Kidney epithelial cell (primary cell): ENCODE data around the gene ADGRF3. TPM values are rescaled to one million over a fixed set of nuclear protein-coding genes. Genes with fewer than 3 reads are reported as not detected.

Experiments used
- DNase-seq: peaks from one replicate; pipeline ENCODE4 v3.0.0-alpha.2; 2010; ENCODE audit warnings: low read depth
- H3K27me3 ChIP-seq: 2 replicates; pipeline ENCODE4 v1.6.0; 2011; ENCODE audit warnings: low read length; ENCODE audit not compliant: control insufficient read depth, insufficient read depth
- H3K36me3 ChIP-seq: 2 replicates; pipeline ENCODE4 v1.5.1; 2011; ENCODE audit warnings: low read length; ENCODE audit not compliant: control insufficient read depth, insufficient read depth
- H3K4me3 ChIP-seq: 2 replicates; pipeline ENCODE4 v1.5.1; 2011; ENCODE audit warnings: low read depth, mild to moderate bottlenecking, control low read depth, low read length
- CTCF ChIP-seq: IDR thresholded peaks from 2 replicates; pipeline ENCODE4 v1.5.1; 2011; ENCODE audit warnings: mild to moderate bottlenecking, moderate library complexity, low read length, control low read depth, inconsistent platforms; ENCODE audit not compliant: insufficient read depth, poor library complexity, severe bottlenecking
- total RNA-seq: library from RNA; depleted of rRNA; stranded (reverse); fragments of >200 nt; gene quantifications from 2 replicates; pipeline ENCODE4 v1.2.3, GENCODE V29; 2015

ADGRF3 gene
- total RNA-seq, 1 donor from 2014 or later, result 0.08 TPM

GRCh38 chr2:26345545-26346453 lies 790 bp downstream of the ADGRF3 start, which contains the start of gene SELENOI:
TSS of gene SELENOI (plus strand) at chr2:26346143. CDS start at chr2:26346233, 90 bp downstream.
- no peak for TF ChIP-seq CTCF
- peak within 1 kb of the TSS; percentile 92 for H3K4me3 ChIP-seq
- DNase-seq, result peak; percentile 92
- no peaks in the 10 kb centered on the region for H3K36me3 ChIP-seq
- H3K27me3 ChIP-seq, result no peaks in the 10 kb centered on the region

- no peaks in the 10 kb centered on the region for H3K36me3 ChIP-seq
- H3K4me3 ChIP-seq, result peak overlapping the region; percentile 92
- no peaks in the 10 kb centered on the region for H3K27me3 ChIP-seq
- DNase-seq, result no peak
- no peak for TF ChIP-seq CTCF
These were observed 1.4 kb downstream of the ADGRF3 start for GRCh38 chr2:26345283-26345544.

- DNase-seq, result no peak
- Histone ChIP-seq H3K27me3 (no peaks in the 10 kb centered on the region), H3K36me3 (no peaks in the 10 kb centered on the region), H3K4me3 (peak overlapping the region; percentile 92)
- TF ChIP-seq CTCF, result no peak
These were observed 1.9 kb downstream of the ADGRF3 start for GRCh38 chr2:26344581-26345282.

- TF ChIP-seq CTCF, result no peak
- H3K36me3 ChIP-seq, result no peaks in the 10 kb centered on the region
- no peaks in the 10 kb centered on the region for H3K27me3 ChIP-seq
- DNase-seq, result no peak
- no peak overlapping the region for H3K4me3 ChIP-seq
These were observed 5.8 kb downstream of the ADGRF3 start for GRCh38 chr2:26340831-26341230.

GRCh38 chr2:26337298-26337697 lies 9.3 kb downstream of the ADGRF3 start:
- no peak for TF ChIP-seq CTCF
- H3K4me3 ChIP-seq, result no peak overlapping the region
- DNase-seq, result no peak
- H3K27me3 ChIP-seq, result no peaks in the 10 kb centered on the region
- H3K36me3 ChIP-seq, result no peaks in the 10 kb centered on the region
